HG02610 (cell line): ENCODE data around the gene ZKSCAN3.
"Not testable (repeated sequence)": the region's sequence is repeated elsewhere in the genome, so short reads cannot be mapped to it uniquely, and the experiment has no call there.

Source experiments
- ATAC-seq: cut with Tn5 transposase; IDR thresholded peaks from one replicate; pipeline ENCODE4 v1.9.1; 2021; ENCODE audit warnings: mild to moderate bottlenecking, moderate library complexity; ENCODE audit not compliant: unreplicated experiment

ZKSCAN3 gene

DNA sequence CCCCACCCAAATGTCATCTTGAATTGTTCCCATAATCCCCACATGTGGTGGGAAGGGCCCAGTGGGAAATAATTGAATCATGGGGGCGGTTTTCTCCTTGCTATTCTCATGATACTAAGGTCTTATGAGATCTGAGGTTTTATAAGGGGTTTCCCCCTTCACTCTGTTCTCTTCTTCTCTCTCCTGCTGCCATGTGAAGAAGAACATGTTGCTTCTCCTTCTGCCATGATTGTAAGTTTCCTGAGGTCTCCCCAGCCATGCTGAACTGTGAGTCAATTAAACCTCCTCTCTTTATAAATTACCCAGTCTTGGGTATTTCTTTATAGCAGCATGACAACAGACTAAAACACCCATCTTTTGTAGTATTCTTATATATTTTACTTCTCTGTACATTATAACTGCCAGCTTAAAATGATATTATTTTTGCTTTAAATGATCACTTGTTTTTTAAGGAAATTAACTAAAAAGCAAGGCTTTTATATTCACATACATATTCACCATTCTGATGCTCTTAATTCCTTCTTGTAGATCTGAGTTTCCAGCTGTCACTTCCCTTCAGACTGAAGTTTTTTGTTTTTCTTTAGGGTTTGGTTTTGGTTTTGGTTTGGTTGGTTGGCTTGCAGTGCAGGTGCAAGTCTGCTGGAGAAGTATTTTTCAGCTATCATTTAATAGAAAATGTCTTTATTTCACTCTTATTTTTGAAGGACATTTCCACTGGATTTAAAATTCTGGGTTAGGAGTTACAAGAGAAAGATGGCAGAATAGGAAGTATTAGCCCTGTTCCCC, 9.2 kb upstream of the ZKSCAN3 start:
- ATAC-seq, result no peak

DNA sequence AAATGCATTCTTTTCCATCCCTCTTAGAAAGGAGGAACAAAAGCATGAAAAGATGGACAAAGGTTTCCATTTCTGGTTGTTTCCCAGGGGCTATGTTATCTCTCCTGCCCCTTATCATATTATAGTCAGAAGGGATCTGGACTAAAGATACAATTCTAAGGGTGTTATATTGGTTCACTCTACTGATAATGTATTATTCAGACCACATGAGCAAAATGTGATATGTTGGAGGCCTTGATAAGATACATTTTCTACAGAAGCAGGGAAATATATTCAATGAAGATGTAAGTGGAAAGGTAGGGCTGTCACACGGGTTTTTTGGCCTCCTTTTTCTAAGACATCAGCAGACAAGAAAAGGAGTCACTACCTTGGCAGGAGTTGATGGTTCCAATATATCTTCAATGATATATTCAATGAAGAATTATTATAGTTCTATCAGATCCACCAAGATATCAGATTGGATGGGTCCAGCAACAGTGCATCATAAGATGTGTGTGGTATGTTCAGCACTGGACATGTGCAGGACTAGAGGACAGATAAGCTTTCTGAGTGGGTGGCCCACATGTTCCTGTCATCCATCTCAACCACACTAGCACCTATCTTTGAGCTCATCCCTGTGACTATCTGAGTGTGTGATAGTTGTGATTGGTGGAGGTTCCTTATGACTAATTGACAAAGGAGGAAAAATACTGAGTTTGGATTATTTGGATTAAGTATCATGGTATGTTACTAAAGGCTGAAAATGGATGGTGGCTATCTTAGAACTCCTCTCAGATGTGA, 5.7 kb upstream of the ZKSCAN3 start:
- no peak for ATAC-seq

- no peak for ATAC-seq
Measured at GRCh38 chr6:28345201-28345600, 4.5 kb upstream of the ZKSCAN3 start.

- ATAC-seq, result no peak
Measured at GRCh38 chr6:28347119-28347518, 2.6 kb upstream of the ZKSCAN3 start.

DNA sequence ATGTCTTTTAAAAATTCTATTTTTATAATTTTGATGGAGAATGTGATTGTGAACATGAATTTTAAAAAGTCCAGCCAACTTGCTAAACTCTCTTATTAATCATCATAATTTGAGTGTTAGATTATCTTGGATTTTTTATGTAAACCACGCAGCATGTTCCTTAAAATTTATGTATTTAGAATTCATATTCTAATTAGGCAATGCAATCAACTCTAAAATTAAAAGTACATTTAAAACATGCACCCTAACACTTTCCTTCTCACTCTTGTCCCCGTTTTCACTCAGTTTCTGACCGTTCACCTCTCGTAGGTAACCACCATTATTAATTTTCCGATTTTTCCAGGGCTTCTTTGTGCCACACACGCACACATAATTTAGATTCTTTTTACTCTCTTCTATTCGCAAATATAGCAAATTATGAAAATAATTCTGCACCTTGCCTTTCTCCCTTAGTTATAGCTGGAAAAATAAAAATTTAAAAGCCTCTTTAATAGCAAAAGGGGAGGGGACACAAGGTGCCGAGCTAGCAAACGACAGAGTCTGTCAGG, 329 bp upstream of the ZKSCAN3 start:
- peak; percentile 20 for ATAC-seq

GRCh38 chr6:28351087-28351486, 1.3 kb downstream of the ZKSCAN3 start:
- ATAC-seq, result no peak

GRCh38 chr6:28351493-28351925, 1.8 kb downstream of the ZKSCAN3 start:
- no peak for ATAC-seq

- ATAC-seq, result no peak
Measured at GRCh38 chr6:28353356-28353755, 3.6 kb downstream of the ZKSCAN3 start.

GRCh38 chr6:28353981-28354676, 4.4 kb downstream of the ZKSCAN3 start:
- ATAC-seq, result no peak

DNA sequence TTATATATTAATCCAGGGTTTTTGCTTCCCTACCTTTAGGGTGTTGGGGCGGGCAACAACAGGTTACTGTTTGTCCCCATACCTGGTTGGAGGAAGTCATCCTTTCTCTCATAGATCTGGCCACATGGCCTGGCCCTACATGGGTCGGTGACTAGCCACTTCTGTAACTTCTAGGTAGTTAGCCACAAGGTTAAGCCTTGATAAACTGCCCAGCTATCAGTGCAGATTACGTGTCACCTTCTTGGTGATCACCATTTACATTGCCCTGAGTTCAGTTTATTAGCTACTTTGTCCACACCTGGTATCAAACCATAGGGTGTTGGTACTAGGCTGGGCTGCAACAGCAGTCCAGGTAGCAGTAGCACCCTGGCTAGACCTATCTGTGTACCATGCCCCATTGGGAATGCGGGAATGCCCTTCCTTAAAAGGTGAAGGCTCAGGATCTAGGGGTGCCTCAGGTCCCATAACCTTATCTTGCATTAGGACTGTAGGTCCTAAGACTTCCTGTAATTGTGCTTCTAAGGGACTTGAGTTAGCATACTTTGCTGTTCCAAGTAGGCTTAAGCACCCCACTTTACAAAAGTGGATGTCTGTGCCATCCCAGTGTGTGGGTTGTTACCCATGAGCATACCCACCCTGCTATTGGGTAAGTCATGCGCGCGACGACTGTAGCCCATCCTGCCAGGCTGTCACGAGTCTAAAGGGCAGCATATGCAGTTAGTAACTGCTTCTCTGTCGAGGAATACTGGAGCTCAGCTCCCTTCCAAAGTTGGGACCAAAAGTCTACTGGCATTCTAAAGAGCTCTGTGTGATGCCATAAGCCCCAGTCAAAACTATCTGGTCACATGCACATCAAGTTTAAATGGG, 5.2 kb downstream of the ZKSCAN3 start:
- ATAC-seq, result no peak

DNA sequence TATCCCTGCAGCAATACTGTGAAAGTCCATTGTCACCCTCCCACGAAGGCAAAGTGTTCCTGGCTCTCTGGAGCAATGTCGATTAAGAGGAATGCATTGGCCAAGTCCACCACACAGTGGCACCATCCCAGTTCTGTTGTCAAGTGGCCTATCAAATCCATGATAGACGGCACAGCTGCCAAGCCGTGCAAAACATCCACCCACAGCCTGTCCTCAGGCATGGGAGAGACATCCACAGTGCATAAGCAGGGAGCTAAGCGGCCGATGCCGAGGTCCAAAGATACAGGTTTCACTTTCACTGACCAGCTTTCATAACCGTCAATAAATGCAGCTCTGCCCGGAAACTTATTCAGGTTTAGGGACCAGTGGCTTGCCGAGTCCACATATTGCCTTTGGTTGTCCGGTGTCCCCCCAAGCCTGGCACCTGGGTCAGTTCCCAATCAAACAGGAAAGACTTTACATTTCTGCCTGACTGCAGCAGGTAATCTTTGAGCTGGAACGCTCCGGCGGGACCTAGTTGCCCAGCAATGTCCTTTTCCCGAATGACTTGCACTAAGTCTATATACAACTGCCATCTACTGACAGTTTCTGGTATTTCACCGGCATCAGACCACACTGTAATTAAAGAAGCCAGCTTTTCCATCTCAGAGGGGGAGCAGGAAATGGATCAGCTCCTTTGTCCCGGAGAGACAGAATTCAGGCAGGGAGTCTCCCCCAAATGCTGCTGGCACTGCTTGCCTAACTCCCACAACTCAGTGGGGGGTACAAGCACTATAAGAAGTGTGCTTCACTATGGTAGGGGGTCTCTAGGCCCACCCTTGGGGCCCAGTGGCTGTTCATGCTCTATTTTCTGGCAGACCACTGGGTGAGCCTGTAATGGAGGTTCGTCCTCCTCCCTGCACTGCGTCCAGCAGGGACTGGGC, 6.3 kb downstream of the ZKSCAN3 start:
- no peak for ATAC-seq

DNA sequence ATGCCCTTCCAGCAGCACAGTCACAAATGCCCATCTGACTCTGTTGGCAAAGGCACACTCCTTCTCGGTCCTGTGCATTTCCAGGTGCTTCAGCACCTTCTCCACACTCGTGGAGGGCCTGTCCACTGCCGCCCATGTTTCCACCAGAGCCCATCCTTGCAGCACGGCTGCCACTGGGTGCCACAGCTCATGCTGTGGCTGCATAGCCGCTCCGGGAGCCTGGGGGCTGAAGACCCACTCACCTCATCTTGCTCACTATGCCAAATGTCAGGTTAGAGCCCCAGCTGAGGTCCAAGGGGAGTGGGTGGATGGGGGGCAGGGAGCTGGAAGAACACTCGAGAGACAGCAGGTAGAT, 6.9 kb downstream of the ZKSCAN3 start:
- no peak for ATAC-seq

DNA sequence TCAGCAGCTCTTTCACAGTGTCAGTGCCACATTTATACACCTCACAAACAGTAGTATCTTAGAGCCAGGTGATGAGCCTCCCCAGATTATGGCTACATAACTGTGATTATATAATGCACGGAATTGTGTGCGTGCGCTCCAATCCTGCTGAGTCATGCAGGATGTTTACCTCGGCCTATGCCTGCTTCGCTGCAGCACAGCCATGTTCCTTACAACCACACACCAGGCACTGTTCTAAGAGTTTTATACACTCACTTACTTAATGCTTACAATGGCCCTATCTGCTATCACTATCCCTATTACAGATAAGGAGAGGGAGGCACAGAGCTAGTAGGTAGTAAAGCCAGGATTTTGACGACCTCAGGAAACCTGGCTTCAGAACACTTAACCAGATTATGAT, 7.3 kb downstream of the ZKSCAN3 start:
- ATAC-seq, result no peak

- not testable (repeated sequence) for ATAC-seq
Measured at GRCh38 chr6:28359562-28359961, 9.8 kb downstream of the ZKSCAN3 start.

DNA sequence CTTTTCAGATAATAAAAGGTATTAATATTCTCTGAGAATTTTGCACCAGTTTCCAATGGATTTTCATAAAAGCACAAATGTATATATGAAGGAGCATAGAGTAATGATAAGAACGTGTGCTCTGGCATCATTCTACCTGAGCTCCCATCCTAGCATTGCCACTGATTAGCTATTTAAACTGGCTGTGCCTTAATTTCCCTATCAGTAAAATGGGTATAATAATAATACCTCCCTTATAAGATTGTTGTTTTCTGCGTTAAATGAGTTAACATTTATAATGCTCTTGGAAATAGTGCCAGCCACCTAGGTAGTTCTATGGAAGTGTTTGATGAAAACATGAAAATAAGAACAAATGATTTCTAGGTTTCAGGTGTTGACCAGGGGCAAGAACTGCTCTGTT, 11.2 kb downstream of the ZKSCAN3 start:
- no peak for ATAC-seq

GRCh38 chr6:28365590-28365989, 15.8 kb downstream of the ZKSCAN3 start:
- not testable (repeated sequence) for ATAC-seq

- peak; percentile 70 for ATAC-seq
Measured at GRCh38 chr6:28368522-28368921, 18.8 kb downstream of the ZKSCAN3 start.

DNA sequence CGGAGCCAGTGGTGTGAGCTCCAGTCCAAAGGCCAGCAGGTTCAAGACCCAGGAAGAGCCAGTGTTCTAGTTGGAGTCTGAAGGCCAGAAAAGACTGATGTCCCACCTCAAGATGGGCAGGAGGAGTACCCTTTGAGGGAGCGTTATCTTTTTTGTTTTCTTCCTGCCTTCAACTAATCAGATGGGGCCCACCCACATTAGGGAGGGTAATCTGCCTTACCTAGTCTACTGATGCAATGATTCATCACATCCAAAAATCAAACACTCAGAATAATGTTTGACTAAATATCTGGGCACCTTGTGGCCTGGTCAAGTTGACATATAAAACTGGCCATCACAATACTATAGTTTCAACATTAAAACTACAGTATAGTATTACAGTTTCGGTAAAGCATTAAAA, 19.7 kb downstream of the ZKSCAN3 start:
- no peak for ATAC-seq

DNA sequence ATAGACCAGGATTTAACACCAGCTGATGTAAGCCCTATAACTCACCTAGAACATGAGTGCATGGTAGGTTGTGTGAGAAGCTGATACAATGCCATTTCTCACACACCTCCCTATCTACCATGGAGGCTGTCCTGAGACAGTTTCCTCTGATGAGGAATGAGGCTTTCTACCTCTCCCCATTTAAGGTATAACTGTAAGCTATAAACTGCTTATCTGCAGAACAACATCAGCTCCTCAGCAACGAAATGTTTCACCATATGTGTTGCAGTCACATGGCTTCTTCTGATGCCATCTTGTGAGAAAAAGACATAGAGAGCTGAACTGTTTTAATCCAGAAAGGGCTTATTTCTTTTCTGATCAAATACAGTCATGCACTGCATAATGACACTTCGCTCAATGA, 20.7 kb downstream of the ZKSCAN3 start:
- ATAC-seq, result no peak
